HepG2 (cell line): ENCODE measurements around the gene CADPS2. TPM values are rescaled to one million over a fixed set of nuclear protein-coding genes. Genes with fewer than 3 reads are reported as not detected.
"Not testable (repeated sequence)": the region's sequence is repeated elsewhere in the genome, so short reads cannot be mapped to it uniquely, and the experiment has no call there.

Experiments
- BCL3 ChIP-seq: sonication (generic); formaldehyde crosslinking; IDR thresholded peaks from 2 replicates; pipeline ENCODE4 v1.5.1; 2020; ENCODE audit warnings: mild to moderate bottlenecking, missing genetic modification reagents, moderate library complexity
- FOXA1 ChIP-seq, 2 experiments: fragments of 450-650 bp in 1 of 2; sonication (generic) in 1 of 2; formaldehyde crosslinking in 1 of 2; IDR thresholded peaks; 2 replicates each; pipeline versions ENCODE4 v1.4.0 to v1.6.1; 2016 to 2020; ENCODE audit warnings: missing genetic modification reagents in 1 of 2
- FOXA3 ChIP-seq: IDR thresholded peaks from 2 replicates; pipeline ENCODE4 v1.6.1; 2016; ENCODE audit warnings: missing genetic modification reagents, missing compliant biosample characterization
- KDM2A ChIP-seq: sonication (generic); formaldehyde crosslinking; IDR thresholded peaks from 2 replicates; pipeline ENCODE4 v1.4.0; 2020; ENCODE audit warnings: low read depth, missing genetic modification reagents, borderline replicate concordance
- KDM5B ChIP-seq: sonication (generic); formaldehyde crosslinking; IDR thresholded peaks from 2 replicates; pipeline ENCODE4 v1.4.0; 2020; ENCODE audit warnings: missing genetic modification reagents, mild to moderate bottlenecking, borderline replicate concordance
- KMT2B ChIP-seq: IDR thresholded peaks from 2 replicates; pipeline ENCODE4 v1.6.1; 2016; ENCODE audit warnings: missing genetic modification reagents, missing compliant biosample characterization
- LCORL ChIP-seq, 2 experiments: fragments of 450-650 bp in 1 of 2; sonication (generic) in 1 of 2; formaldehyde crosslinking in 1 of 2; IDR thresholded peaks; 2 replicates each; pipeline versions ENCODE4 v1.5.0 to v1.6.1; 2017 to 2020; ENCODE audit warnings: antibody characterized with exemption in 1 of 2, missing genetic modification reagents in 1 of 2
- POGZ ChIP-seq: sonication (generic); formaldehyde crosslinking; IDR thresholded peaks from 2 replicates; pipeline ENCODE4 v1.4.0; 2020; ENCODE audit warnings: mild to moderate bottlenecking, missing genetic modification reagents
- SALL1 ChIP-seq: sonication (generic); formaldehyde crosslinking; IDR thresholded peaks from 2 replicates; pipeline ENCODE4 v1.8.0; 2022; ENCODE audit warnings: mild to moderate bottlenecking, missing genetic modification reagents
- SAP130 ChIP-seq: IDR thresholded peaks from 2 replicates; pipeline ENCODE4 v1.6.1; 2016; ENCODE audit warnings: low read depth
- SIX4 ChIP-seq: sonication (generic); formaldehyde crosslinking; IDR thresholded peaks from 2 replicates; pipeline ENCODE4 v1.4.0; 2020; ENCODE audit warnings: missing genetic modification reagents
- SOX13 ChIP-seq, 3 experiments: fragments of 450-650 bp in 1 of 3; sonication (generic) in 1 of 3; formaldehyde crosslinking in 1 of 3; IDR thresholded peaks in 2 of 3; conservative IDR thresholded peaks in 1 of 3; 2 replicates each; pipeline versions ENCODE4 v1.5.0 to v1.6.1; 2016 to 2020; ENCODE audit warnings: antibody characterized with exemption in 1 of 3, mild to moderate bottlenecking in 1 of 3, missing compliant biosample characterization in 1 of 3, missing genetic modification reagents in 1 of 3, moderate library complexity in 1 of 3
- SP5 ChIP-seq: IDR thresholded peaks from 2 replicates; pipeline ENCODE4 v1.6.1; 2016; ENCODE audit warnings: low read depth, borderline replicate concordance
- ZNF292 ChIP-seq: sonication (generic); formaldehyde crosslinking; IDR thresholded peaks from 2 replicates; pipeline ENCODE4 v1.8.1; 2022; ENCODE audit warnings: mild to moderate bottlenecking, low read depth, missing genetic modification reagents, borderline replicate concordance
- ZNF709 ChIP-seq: sonication (generic); formaldehyde crosslinking; IDR thresholded peaks from 2 replicates; pipeline ENCODE4 v1.5.0; 2020; ENCODE audit warnings: mild to moderate bottlenecking, missing genetic modification reagents
- polyA plus RNA-seq, 8 experiments: library from polyadenylated mRNA; depleted of rRNA in 3 of 8; stranded (reverse) in 7 of 8; unstranded in 1 of 8; fragments of >200 nt; fragmentation: Illumina TruSeq in 4 of 8; extraction: Trizol in 4 of 8; gene quantifications; 2 replicates each; pipeline versions ENCODE4 v1.2.1 to v1.2.3, GENCODE V29; 2011 to 2016; ENCODE audit warnings: low read depth in 4 of 8, missing spikeins in 1 of 8, mixed read lengths in 1 of 8; ENCODE audit not compliant: insufficient read depth in 1 of 8
- total RNA-seq, 5 experiments: library from RNA; depleted of rRNA; stranded (reverse); fragments of >200 nt; fragmentation: Illumina TruSeq; extraction: Trizol; gene quantifications; 2 replicates each; pipeline ENCODE4 v1.2.3, GENCODE V29; 2016; ENCODE audit warnings: low read depth in 1 of 5
- TF ChIP-seq, protein P1 (sequence below): sonication (generic); formaldehyde crosslinking; conservative IDR thresholded peaks from 2 replicates; pipeline ENCODE4 v1.4.0; 2020; ENCODE audit warnings: mild to moderate bottlenecking, missing genetic modification reagents, moderate library complexity
- TF ChIP-seq, protein P2 (sequence below): sonication (generic); formaldehyde crosslinking; IDR thresholded peaks from 2 replicates; pipeline ENCODE4 v1.4.0; 2020; ENCODE audit warnings: mild to moderate bottlenecking, missing genetic modification reagents, borderline replicate concordance

Gene CADPS2
- total and polyA plus RNA-seq, 2 of the 13 experiments (the other 11 are each of a cell fraction or from before 2014, with no cell fraction given): 17.6 to 43.8 TPM

DNA sequence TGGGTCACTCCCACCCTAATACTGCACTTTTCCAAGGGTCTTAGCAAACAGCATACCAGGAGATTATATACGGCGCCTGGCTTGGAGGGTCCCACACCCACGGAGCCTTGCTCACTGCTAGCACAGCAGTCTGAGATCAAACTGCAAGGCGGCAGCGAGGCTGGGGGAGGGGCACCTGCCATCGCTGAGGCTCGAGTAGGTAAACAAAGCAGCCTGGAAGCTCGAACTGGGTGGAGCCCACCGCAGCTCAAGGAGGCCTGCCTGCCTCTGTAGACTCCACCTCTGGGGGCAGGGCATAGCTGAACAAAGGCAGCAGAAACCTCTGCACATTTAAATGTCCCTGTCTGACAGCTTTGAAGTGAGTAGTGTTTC, 51.7 kb downstream of the CADPS2 start (continued):
- TF ChIP-seq SOX13, LCORL, FOXA1 (IDR thresholded peaks at IDR 0.05): not testable (repeated sequence)
- 0 out of 4 replicates have a peak, but pooled peaks of 1 of the 2 experiments have one; percentile 17 for TF ChIP-seq SOX13 (CRISPR knock-in tag; conservative IDR thresholded peaks at IDR 0.05 in 1 of 2, IDR thresholded peaks at IDR 0.05 in 1 of 2)
- 0 out of 2 replicates have a peak, but pooled peaks have one; percentile 37 for TF ChIP-seq KDM5B
- TF ChIP-seq LCORL (CRISPR knock-in tag; IDR thresholded peaks at IDR 0.05): peak; percentile 43; the same call in 1 of the 2 replicates
- peak; percentile 58 for TF ChIP-seq POGZ (CRISPR knock-in tag)
- TF ChIP-seq FOXA1 (CRISPR knock-in tag; IDR thresholded peaks at IDR 0.05): peak; percentile 87
- TF ChIP-seq KMT2B (CRISPR knock-in tag): peak; percentile 38; the same call in 1 of the 2 replicates
- TF ChIP-seq SAP130 (CRISPR knock-in tag): peak; percentile 19; the same call in 1 of the 2 replicates
- TF ChIP-seq, protein P1, sequence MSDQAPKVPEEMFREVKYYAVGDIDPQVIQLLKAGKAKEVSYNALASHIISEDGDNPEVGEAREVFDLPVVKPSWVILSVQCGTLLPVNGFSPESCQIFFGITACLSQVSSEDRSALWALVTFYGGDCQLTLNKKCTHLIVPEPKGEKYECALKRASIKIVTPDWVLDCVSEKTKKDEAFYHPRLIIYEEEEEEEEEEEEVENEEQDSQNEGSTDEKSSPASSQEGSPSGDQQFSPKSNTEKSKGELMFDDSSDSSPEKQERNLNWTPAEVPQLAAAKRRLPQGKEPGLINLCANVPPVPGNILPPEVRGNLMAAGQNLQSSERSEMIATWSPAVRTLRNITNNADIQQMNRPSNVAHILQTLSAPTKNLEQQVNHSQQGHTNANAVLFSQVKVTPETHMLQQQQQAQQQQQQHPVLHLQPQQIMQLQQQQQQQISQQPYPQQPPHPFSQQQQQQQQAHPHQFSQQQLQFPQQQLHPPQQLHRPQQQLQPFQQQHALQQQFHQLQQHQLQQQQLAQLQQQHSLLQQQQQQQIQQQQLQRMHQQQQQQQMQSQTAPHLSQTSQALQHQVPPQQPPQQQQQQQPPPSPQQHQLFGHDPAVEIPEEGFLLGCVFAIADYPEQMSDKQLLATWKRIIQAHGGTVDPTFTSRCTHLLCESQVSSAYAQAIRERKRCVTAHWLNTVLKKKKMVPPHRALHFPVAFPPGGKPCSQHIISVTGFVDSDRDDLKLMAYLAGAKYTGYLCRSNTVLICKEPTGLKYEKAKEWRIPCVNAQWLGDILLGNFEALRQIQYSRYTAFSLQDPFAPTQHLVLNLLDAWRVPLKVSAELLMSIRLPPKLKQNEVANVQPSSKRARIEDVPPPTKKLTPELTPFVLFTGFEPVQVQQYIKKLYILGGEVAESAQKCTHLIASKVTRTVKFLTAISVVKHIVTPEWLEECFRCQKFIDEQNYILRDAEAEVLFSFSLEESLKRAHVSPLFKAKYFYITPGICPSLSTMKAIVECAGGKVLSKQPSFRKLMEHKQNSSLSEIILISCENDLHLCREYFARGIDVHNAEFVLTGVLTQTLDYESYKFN (CRISPR knock-in tag): peak; percentile 49
- TF ChIP-seq, protein P2, sequence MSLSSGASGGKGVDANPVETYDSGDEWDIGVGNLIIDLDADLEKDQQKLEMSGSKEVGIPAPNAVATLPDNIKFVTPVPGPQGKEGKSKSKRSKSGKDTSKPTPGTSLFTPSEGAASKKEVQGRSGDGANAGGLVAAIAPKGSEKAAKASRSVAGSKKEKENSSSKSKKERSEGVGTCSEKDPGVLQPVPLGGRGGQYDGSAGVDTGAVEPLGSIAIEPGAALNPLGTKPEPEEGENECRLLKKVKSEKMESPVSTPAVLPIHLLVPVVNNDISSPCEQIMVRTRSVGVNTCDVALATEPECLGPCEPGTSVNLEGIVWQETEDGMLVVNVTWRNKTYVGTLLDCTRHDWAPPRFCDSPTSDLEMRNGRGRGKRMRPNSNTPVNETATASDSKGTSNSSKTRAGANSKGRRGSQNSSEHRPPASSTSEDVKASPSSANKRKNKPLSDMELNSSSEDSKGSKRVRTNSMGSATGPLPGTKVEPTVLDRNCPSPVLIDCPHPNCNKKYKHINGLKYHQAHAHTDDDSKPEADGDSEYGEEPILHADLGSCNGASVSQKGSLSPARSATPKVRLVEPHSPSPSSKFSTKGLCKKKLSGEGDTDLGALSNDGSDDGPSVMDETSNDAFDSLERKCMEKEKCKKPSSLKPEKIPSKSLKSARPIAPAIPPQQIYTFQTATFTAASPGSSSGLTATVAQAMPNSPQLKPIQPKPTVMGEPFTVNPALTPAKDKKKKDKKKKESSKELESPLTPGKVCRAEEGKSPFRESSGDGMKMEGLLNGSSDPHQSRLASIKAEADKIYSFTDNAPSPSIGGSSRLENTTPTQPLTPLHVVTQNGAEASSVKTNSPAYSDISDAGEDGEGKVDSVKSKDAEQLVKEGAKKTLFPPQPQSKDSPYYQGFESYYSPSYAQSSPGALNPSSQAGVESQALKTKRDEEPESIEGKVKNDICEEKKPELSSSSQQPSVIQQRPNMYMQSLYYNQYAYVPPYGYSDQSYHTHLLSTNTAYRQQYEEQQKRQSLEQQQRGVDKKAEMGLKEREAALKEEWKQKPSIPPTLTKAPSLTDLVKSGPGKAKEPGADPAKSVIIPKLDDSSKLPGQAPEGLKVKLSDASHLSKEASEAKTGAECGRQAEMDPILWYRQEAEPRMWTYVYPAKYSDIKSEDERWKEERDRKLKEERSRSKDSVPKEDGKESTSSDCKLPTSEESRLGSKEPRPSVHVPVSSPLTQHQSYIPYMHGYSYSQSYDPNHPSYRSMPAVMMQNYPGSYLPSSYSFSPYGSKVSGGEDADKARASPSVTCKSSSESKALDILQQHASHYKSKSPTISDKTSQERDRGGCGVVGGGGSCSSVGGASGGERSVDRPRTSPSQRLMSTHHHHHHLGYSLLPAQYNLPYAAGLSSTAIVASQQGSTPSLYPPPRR (CRISPR knock-in tag): 0 out of 2 replicates have a peak, but pooled peaks have one; percentile 47
- peak; percentile 69 for TF ChIP-seq FOXA3
- TF ChIP-seq SALL1: peak; percentile 72
- TF ChIP-seq KDM2A (CRISPR knock-in tag): peak; percentile 57; the same call in 1 of the 2 replicates
- 0 out of 2 replicates have a peak, but pooled peaks have one; percentile 33 for TF ChIP-seq SIX4 (CRISPR knock-in tag)
- TF ChIP-seq ZNF292 (CRISPR knock-in tag): peak; percentile 74; the same call in 1 of the 2 replicates
- 0 out of 2 replicates have a peak, but pooled peaks have one; percentile 46 for TF ChIP-seq ZNF709 (CRISPR knock-in tag)
- peak; percentile 63; the same call in 1 of the 2 replicates for TF ChIP-seq SP5 (CRISPR knock-in tag)
- TF ChIP-seq BCL3 (CRISPR knock-in tag): 0 out of 2 replicates have a peak, but pooled peaks have one; percentile 37
